Trophoblast cell (in vitro differentiated cells and primary cell): ENCODE measurements around the gene TCAF1.

Source experiments
- DNase-seq, 2 donors: peaks; one replicate each; pipeline ENCODE4 v3.0.0-alpha.2; 2016
- H2AFZ ChIP-seq: 2 replicates; pipeline ENCODE4 v1.6.1; 2013; ENCODE audit warnings: low read length, moderate library complexity, mild to moderate bottlenecking; ENCODE audit not compliant: insufficient read depth, poor library complexity
- H2AK5ac ChIP-seq: 2 replicates; pipeline ENCODE4 v1.6.1; 2013; ENCODE audit warnings: mild to moderate bottlenecking, low read length
- H2BK120ac ChIP-seq: 2 replicates; pipeline ENCODE4 v1.6.1; 2013; ENCODE audit warnings: low read length, mild to moderate bottlenecking, moderate library complexity; ENCODE audit not compliant: insufficient read depth, poor library complexity
- H2BK12ac ChIP-seq: 2 replicates; pipeline ENCODE4 v1.6.1; 2013; ENCODE audit warnings: mild to moderate bottlenecking, low read length, moderate library complexity
- H2BK5ac ChIP-seq: 2 replicates; pipeline ENCODE4 v1.6.1; 2013; ENCODE audit warnings: low read length, low read depth, moderate library complexity, mild to moderate bottlenecking; ENCODE audit not compliant: poor library complexity
- H3K14ac ChIP-seq: 2 replicates; pipeline ENCODE4 v1.6.1; 2013; ENCODE audit warnings: mild to moderate bottlenecking, low read length
- H3K18ac ChIP-seq: 2 replicates; pipeline ENCODE4 v1.6.1; 2013; ENCODE audit warnings: mild to moderate bottlenecking, low read length
- H3K23ac ChIP-seq: 2 replicates; pipeline ENCODE4 v1.6.1; 2013; ENCODE audit warnings: low read length
- H3K27ac ChIP-seq: 2 replicates; pipeline ENCODE4 v1.5.1; 2013; ENCODE audit warnings: low read depth, mild to moderate bottlenecking, inconsistent platforms, low read length, moderate library complexity
- H3K27me3 ChIP-seq: 2 replicates; pipeline ENCODE4 v1.6.1; 2013; ENCODE audit warnings: inconsistent platforms, mild to moderate bottlenecking, low read length, moderate library complexity; ENCODE audit not compliant: insufficient read depth
- H3K36me3 ChIP-seq, 2 experiments: 1 replicate in 1 of 2; 2 replicates in 1 of 2; pipeline ENCODE4 v1.6.1; 2013; ENCODE audit warnings: low read length in 2 of 2, mild to moderate bottlenecking in 2 of 2, moderate library complexity in 1 of 2; ENCODE audit not compliant: insufficient read depth in 2 of 2, control insufficient read depth in 1 of 2
- H3K4ac ChIP-seq: 2 replicates; pipeline ENCODE4 v1.6.1; 2013; ENCODE audit warnings: low read depth, mild to moderate bottlenecking, low read length, moderate library complexity
- H3K4me1 ChIP-seq, 2 experiments: 1 replicate in 1 of 2; 2 replicates in 1 of 2; pipeline ENCODE4 v1.6.1; 2013; ENCODE audit warnings: low read length in 2 of 2, mild to moderate bottlenecking in 2 of 2, moderate library complexity in 1 of 2; ENCODE audit not compliant: insufficient read depth in 2 of 2, control insufficient read depth in 1 of 2
- H3K4me2 ChIP-seq: 2 replicates; pipeline ENCODE4 v1.6.1; 2013; ENCODE audit warnings: inconsistent platforms, mild to moderate bottlenecking, low read length, moderate library complexity
- H3K4me3 ChIP-seq: 2 replicates; pipeline ENCODE4 v1.5.1; 2013; ENCODE audit warnings: mild to moderate bottlenecking, low read depth, low read length, inconsistent platforms
- H3K79me1 ChIP-seq: one replicate; pipeline ENCODE4 v1.6.1; 2013; ENCODE audit warnings: low read length
- H3K79me2 ChIP-seq: 2 replicates; pipeline ENCODE4 v1.6.1; 2013; ENCODE audit warnings: low read length, mild to moderate bottlenecking; ENCODE audit not compliant: control insufficient read depth, insufficient read depth, poor library complexity
- H3K9ac ChIP-seq: 2 replicates; pipeline ENCODE4 v1.6.1; 2013; ENCODE audit warnings: mild to moderate bottlenecking, low read length
- H3K9me3 ChIP-seq: 2 replicates; pipeline ENCODE4 v1.6.1; 2013; ENCODE audit warnings: low read depth, mild to moderate bottlenecking, control low read depth, inconsistent platforms, low read length; ENCODE audit not compliant: insufficient read depth
- H4K12ac ChIP-seq: 2 replicates; pipeline ENCODE4 v1.6.1; 2013; ENCODE audit warnings: low read depth, mild to moderate bottlenecking, low read length, moderate library complexity
- H4K8ac ChIP-seq: 2 replicates; pipeline ENCODE4 v1.6.1; 2013; ENCODE audit warnings: low read depth, mild to moderate bottlenecking, low read length, moderate library complexity
- H4K91ac ChIP-seq: one replicate; pipeline ENCODE4 v1.6.1; 2013; ENCODE audit warnings: low read depth, mild to moderate bottlenecking, low read length, moderate library complexity
- WGBS: extraction: QIAGEN DNeasy Blood & Tissue Kit; methylation state at CpG from one replicate; pipeline ENCODE4 v1.1.7; 2013; ENCODE audit warnings: missing lambda C conversion rate; ENCODE audit not compliant: insufficient read length, insufficient coverage; ENCODE audit errors: extremely low coverage; 5-methylcytosine and 5-hydroxymethylcytosine counted together

TCAF1 gene

GRCh38 chr7:143910473-143911248 lies 8.7 kb upstream of the TCAF1 start:
- no peak overlapping the region for H3K18ac ChIP-seq
- H4K91ac ChIP-seq = no peak overlapping the region
- no peak overlapping the region for H3K27ac ChIP-seq
- H3K4ac ChIP-seq = no peak overlapping the region
- H2BK120ac ChIP-seq = peak overlapping the region; percentile 59
- H3K36me3 ChIP-seq = no peaks in the 10 kb centered on the region
- H2BK5ac ChIP-seq = no peak overlapping the region
- no peak overlapping the region for H3K4me2 ChIP-seq
- no peak overlapping the region for H4K8ac ChIP-seq
- H3K4me1 ChIP-seq = peaks cover 6 to 7% of the 10 kb centered on the region in 2 experiments
- no peaks in the 10 kb centered on the region for H3K27me3 ChIP-seq
- no peaks in the 10 kb centered on the region for H3K79me2 ChIP-seq
- no peaks in the 10 kb centered on the region for H3K9me3 ChIP-seq
- peaks cover 5% of the 10 kb centered on the region for H3K79me1 ChIP-seq
- no peak overlapping the region for H2BK12ac ChIP-seq
- no peak overlapping the region for H3K9ac ChIP-seq
- H3K14ac ChIP-seq = no peak overlapping the region
- DNase-seq = no peak
- no peak overlapping the region for H3K4me3 ChIP-seq
- no peak overlapping the region for H2AFZ ChIP-seq
- no peak overlapping the region for H3K23ac ChIP-seq
- no peak overlapping the region for H4K12ac ChIP-seq
- WGBS = no CpG with 5 or more reads among the region's 3 CpGs
- no peak overlapping the region for H2AK5ac ChIP-seq

GRCh38 chr7:143909863-143910262 lies 7.9 kb upstream of the TCAF1 start:
- Histone ChIP-seq H4K12ac (no peak overlapping the region), H3K4me1 (peaks cover 14% of the 10 kb centered on the region in 2 experiments), H4K8ac (no peak overlapping the region), H3K18ac (no peak overlapping the region), H3K14ac (no peak overlapping the region), H2BK12ac (no peak overlapping the region), H4K91ac (no peak overlapping the region), H3K23ac (no peak overlapping the region), H3K36me3 (no peaks in the 10 kb centered on the region), H3K27ac (no peak overlapping the region), H3K4me3 (no peak overlapping the region), H3K79me2 (peaks cover 2% of the 10 kb centered on the region), H3K4ac (no peak overlapping the region), H3K27me3 (no peaks in the 10 kb centered on the region), H3K4me2 (no peak overlapping the region), H3K9ac (no peak overlapping the region), H2BK5ac (no peak overlapping the region), H2BK120ac (no peak overlapping the region), H2AK5ac (no peak overlapping the region), H2AFZ (no peak overlapping the region), H3K9me3 (no peaks in the 10 kb centered on the region), H3K79me1 (peaks cover 12% of the 10 kb centered on the region)
- no CpG with 5 or more reads among the region's 3 CpGs for WGBS
- no peak for DNase-seq

- Histone ChIP-seq H3K36me3 (no peaks in the 10 kb centered on the region), H3K27ac (no peak overlapping the region), H3K18ac (no peak overlapping the region), H3K27me3 (no peaks in the 10 kb centered on the region), H2BK12ac (no peak overlapping the region), H3K9me3 (no peaks in the 10 kb centered on the region), H2BK120ac (no peak overlapping the region), H4K91ac (no peak overlapping the region), H4K8ac (no peak overlapping the region), H2AK5ac (no peak overlapping the region), H3K9ac (no peak overlapping the region), H3K4me1 (peaks cover 16 to 20% of the 10 kb centered on the region in 2 experiments), H3K23ac (no peak overlapping the region), H3K4me2 (no peak overlapping the region), H3K14ac (no peak overlapping the region), H3K79me1 (peaks cover 15% of the 10 kb centered on the region), H3K4ac (no peak overlapping the region), H3K4me3 (no peak overlapping the region), H3K79me2 (peaks cover 2% of the 10 kb centered on the region), H4K12ac (no peak overlapping the region), H2AFZ (no peak overlapping the region), H2BK5ac (no peak overlapping the region)
- WGBS = no CpG with 5 or more reads among the region's 5 CpGs
- no peak for DNase-seq
These were observed 6.1 kb upstream of the TCAF1 start for GRCh38 chr7:143908120-143908519.

- Histone ChIP-seq H3K9me3 (no peaks in the 10 kb centered on the region), H3K4me3 (no peak overlapping the region), H3K4ac (no peak overlapping the region), H2BK5ac (no peak overlapping the region), H3K79me2 (peaks cover 2% of the 10 kb centered on the region), H3K23ac (no peak overlapping the region), H3K36me3 (no peaks in the 10 kb centered on the region), H3K18ac (no peak overlapping the region), H4K12ac (no peak overlapping the region), H2BK12ac (no peak overlapping the region), H2AFZ (no peak overlapping the region), H3K4me2 (no peak overlapping the region), H3K27ac (peak overlapping the region; percentile 4), H3K27me3 (no peaks in the 10 kb centered on the region), H2BK120ac (no peak overlapping the region), H3K9ac (no peak overlapping the region), H4K91ac (no peak overlapping the region), H2AK5ac (no peak overlapping the region), H3K4me1 (peaks cover 18 to 23% of the 10 kb centered on the region in 2 experiments), H3K79me1 (peaks cover 19% of the 10 kb centered on the region), H4K8ac (no peak overlapping the region), H3K14ac (no peak overlapping the region)
- no CpG with 5 or more reads among the region's 5 CpGs for WGBS
- peak; percentile 62 to 79 for DNase-seq
These were observed 4.9 kb upstream of the TCAF1 start for GRCh38 chr7:143906895-143907294.
